Measurements from ENCODE around the gene REPS1.
A peak's percentile ranks its signal among the peaks of the same experiment; 100 is the strongest.

REPS1 gene

GRCh38 chr6:139027620-139028182 lies 39.6 kb upstream of the REPS1 start (continued):
- TF ChIP-seq ZNF518A (tag by site-specific recombination; conservative IDR thresholded peaks at IDR 0.05; ENCODE audit: low read depth), result peak; percentile 16; the same call in 1 of the 2 replicates
- TF ChIP-seq ZNF362 (tag by site-specific recombination; IDR thresholded peaks at IDR 0.05), result no peak
- TF ChIP-seq ZNF501 (tag by site-specific recombination; IDR thresholded peaks at IDR 0.05), result 0 out of 2 replicates have a peak, but pooled peaks have one; percentile 28
- TF ChIP-seq ZNF843 (tag by site-specific recombination; IDR thresholded peaks at IDR 0.05), result peak; percentile 66
- peak; percentile 48; the same call in 1 of the 2 replicates for TF ChIP-seq PRDM6 (tag by site-specific recombination; IDR thresholded peaks at IDR 0.05)
- peak; percentile 50 for TF ChIP-seq ZBTB8A (tag by site-specific recombination; IDR thresholded peaks at IDR 0.05)
- TF ChIP-seq ZNF585B (tag by site-specific recombination; IDR thresholded peaks at IDR 0.05), result peak; percentile 32; the same call in 1 of the 2 replicates
- TF ChIP-seq ZNF394 (tag by site-specific recombination; IDR thresholded peaks at IDR 0.05; ENCODE audit: borderline replicate concordance), result peak; percentile 53; the same call in 1 of the 2 replicates
- TF ChIP-seq ZSCAN23 (tag by site-specific recombination; IDR thresholded peaks at IDR 0.05), result 0 out of 2 replicates have a peak, but pooled peaks have one; percentile 12
- peak; percentile 62; the same call in 1 of the 2 replicates for TF ChIP-seq ZNF580 (tag by site-specific recombination; IDR thresholded peaks at IDR 0.05)
- TF ChIP-seq ZNF645 (tag by site-specific recombination; IDR thresholded peaks at IDR 0.05), result no peak
- TF ChIP-seq ZNF660 (tag by site-specific recombination; IDR thresholded peaks at IDR 0.05), result peak; percentile 80; the same call in 1 of the 2 replicates
- TF ChIP-seq ZNF629 (tag by site-specific recombination; IDR thresholded peaks at IDR 0.05), result peak; percentile 92
- TF ChIP-seq ZBTB21 (tag by site-specific recombination; IDR thresholded peaks at IDR 0.05), result peak; percentile 78
- peak; percentile 94 for TF ChIP-seq SCRT2 (tag by site-specific recombination; IDR thresholded peaks at IDR 0.05)
- 0 out of 2 replicates have a peak, but pooled peaks have one; percentile 3 for TF ChIP-seq REST (tag by site-specific recombination; IDR thresholded peaks at IDR 0.05)
- TF ChIP-seq INSM2 (tag by site-specific recombination; IDR thresholded peaks at IDR 0.05), result peak; percentile 63; the same call in 1 of the 2 replicates
- TF ChIP-seq GLIS1 (tag by site-specific recombination; IDR thresholded peaks at IDR 0.05), result peak; percentile 56; the same call in 1 of the 2 replicates
- peak; percentile 45; the same call in 1 of the 2 replicates for TF ChIP-seq ZNF76 (tag by site-specific recombination; IDR thresholded peaks at IDR 0.05; ENCODE audit: borderline replicate concordance, low read depth)
- TF ChIP-seq ZNF10 (tag by site-specific recombination; IDR thresholded peaks at IDR 0.05), result no peak
- TF ChIP-seq ZNF292 (tag by site-specific recombination; IDR thresholded peaks at IDR 0.05; ENCODE audit: borderline replicate concordance, low read depth), result no peak
- TF ChIP-seq ZNF473 (tag by site-specific recombination; IDR thresholded peaks at IDR 0.05), result no peak
- TF ChIP-seq ZNF600 (tag by site-specific recombination; IDR thresholded peaks at IDR 0.05), result peak; percentile 95

Data from HEK293 (cell line).